CD14-positive monocyte (primary cell): ENCODE results near the gene POU2F2. TPM values are rescaled to one million over a fixed set of nuclear protein-coding genes. Genes with fewer than 3 reads are reported as not detected.

ENCODE experiments used
- DNase-seq, 3 donors: peaks; one replicate each; pipeline ENCODE4 v3.0.0-alpha.2; 2011 to 2022
- H2AFZ ChIP-seq: 2 replicates; pipeline ENCODE4 v1.6.0; 2012; ENCODE audit warnings: mild to moderate bottlenecking, low read depth, low read length, inconsistent platforms; ENCODE audit not compliant: insufficient read depth, poor library complexity, severe bottlenecking
- H3K27ac ChIP-seq, 2 donors: 1 replicate in 1 of 2; 2 replicates in 1 of 2; pipeline ENCODE4 v1.5.1; 2012 to 2013; ENCODE audit warnings: low read length in 2 of 2, control low read depth in 1 of 2, inconsistent platforms in 1 of 2, low read depth in 1 of 2, mild to moderate bottlenecking in 1 of 2
- H3K27me3 ChIP-seq, 2 donors: one replicate each; pipeline versions ENCODE4 v1.6.0 to v1.6.1; 2011 to 2013; ENCODE audit warnings: low read length in 2 of 2; ENCODE audit not compliant: control insufficient read depth in 2 of 2, insufficient read depth in 2 of 2
- H3K36me3 ChIP-seq, 2 donors: replicated peaks in 1 of 2; 1 replicate in 1 of 2; 2 replicates in 1 of 2; pipeline versions ENCODE4 v1.5.1 to v1.6.1; 2012 to 2013; ENCODE audit warnings: low read length in 2 of 2, control low read depth in 1 of 2, inconsistent platforms in 1 of 2, mild to moderate bottlenecking in 1 of 2; ENCODE audit not compliant: insufficient read depth in 2 of 2, control insufficient read depth in 1 of 2
- H3K4me1 ChIP-seq, 2 donors: 1 replicate in 1 of 2; 2 replicates in 1 of 2; pipeline versions ENCODE4 v1.5.1 to v1.6.1; 2012 to 2013; ENCODE audit warnings: low read length in 2 of 2, control low read depth in 1 of 2, inconsistent platforms in 1 of 2, mild to moderate bottlenecking in 1 of 2, moderate library complexity in 1 of 2; ENCODE audit not compliant: insufficient read depth in 2 of 2, control insufficient read depth in 1 of 2
- H3K4me2 ChIP-seq: replicated peaks from 2 replicates; pipeline ENCODE3; 2012; ENCODE audit warnings: low read length, moderate library complexity, mild to moderate bottlenecking; ENCODE audit not compliant: poor library complexity, severe bottlenecking; ENCODE audit errors: extremely low read depth
- H3K4me3 ChIP-seq, 3 experiments: fragments of 200-600 bp in 1 of 3; sonication (generic) in 1 of 3; replicated peaks in 1 of 3; 1 replicate in 2 of 3; 2 replicates in 1 of 3; pipeline ENCODE4 v1.5.1; 2011 to 2013; ENCODE audit warnings: low read length in 3 of 3, mild to moderate bottlenecking in 3 of 3, control low read depth in 2 of 3, low read depth in 2 of 3, inconsistent platforms in 1 of 3, moderate library complexity in 1 of 3
- H3K79me2 ChIP-seq: 2 replicates; pipeline ENCODE4 v1.6.0; 2012; ENCODE audit warnings: mild to moderate bottlenecking, control low read depth, inconsistent platforms, low read length, moderate library complexity; ENCODE audit not compliant: insufficient read depth
- H3K9ac ChIP-seq: 2 replicates; pipeline ENCODE4 v1.6.0; 2017; ENCODE audit warnings: low read length, mild to moderate bottlenecking; ENCODE audit not compliant: insufficient read depth, poor library complexity, severe bottlenecking
- H3K9me3 ChIP-seq, 2 donors: replicated peaks in 1 of 2; 1 replicate in 1 of 2; 2 replicates in 1 of 2; pipeline versions ENCODE4 v1.5.1 to v1.6.1; 2012 to 2013; ENCODE audit warnings: low read length in 2 of 2, control low read depth in 1 of 2; ENCODE audit not compliant: control insufficient read depth in 1 of 2, insufficient read depth in 1 of 2
- H4K20me1 ChIP-seq: 2 replicates; pipeline ENCODE4 v1.6.0; 2012; ENCODE audit warnings: mild to moderate bottlenecking, low read length, control low read depth, moderate library complexity; ENCODE audit not compliant: insufficient read depth
- H3K27ac Mint-ChIP-seq, 7 donors: one replicate each; pipeline ENCODE4 v1.8.0; 2020; ENCODE audit warnings: mild to moderate bottlenecking in 7 of 7, mixed read lengths in 7 of 7, moderate library complexity in 6 of 7, inconsistent platforms in 2 of 7
- H3K27me3 Mint-ChIP-seq, 3 donors: one replicate each; pipeline ENCODE4 v1.8.0; 2021 to 2022; ENCODE audit warnings: low read depth in 3 of 3, mild to moderate bottlenecking in 3 of 3, mixed read lengths in 3 of 3, moderate library complexity in 3 of 3, inconsistent platforms in 1 of 3
- H3K36me3 Mint-ChIP-seq, 2 donors: one replicate each; pipeline ENCODE4 v1.8.0; 2020; ENCODE audit warnings: mixed read lengths in 2 of 2, inconsistent platforms in 1 of 2, mild to moderate bottlenecking in 1 of 2
- H3K4me1 Mint-ChIP-seq: one replicate; pipeline ENCODE4 v1.8.0; 2020; ENCODE audit warnings: mild to moderate bottlenecking, mixed read lengths
- H3K4me3 Mint-ChIP-seq, 2 donors: one replicate each; pipeline ENCODE4 v1.8.0; 2020; ENCODE audit warnings: mild to moderate bottlenecking in 2 of 2, mixed read lengths in 2 of 2, moderate library complexity in 1 of 2
- H3K9me3 Mint-ChIP-seq, 7 donors: one replicate each; pipeline ENCODE4 v1.8.0; 2020 to 2022; ENCODE audit warnings: mixed read lengths in 7 of 7, mild to moderate bottlenecking in 6 of 7, moderate library complexity in 6 of 7, inconsistent platforms in 2 of 7
- WGBS: methylation state at CpG from one replicate; pipeline ENCODE4 v1.1.5; 2013; ENCODE audit warnings: missing lambda C conversion rate; ENCODE audit not compliant: insufficient coverage; 5-methylcytosine and 5-hydroxymethylcytosine counted together
- intact Hi-C, 2 donors: fragments of 100-400 bp; cut with micrococcal nuclease; formaldehyde crosslinking; loops; one replicate each; pipeline versions ENCODE4 v1.15.0 to v1.15.1; 2023
- polyA plus RNA-seq, 3 donors: library from polyadenylated mRNA; depleted of rRNA in 1 of 3; unstranded in 2 of 3; stranded (reverse) in 1 of 3; fragments of 300-500 nt in 2 of 3; fragments of >200 nt in 1 of 3; fragmentation: Illumina TruSeq in 2 of 3; gene quantifications; 1 replicate in 2 of 3; 2 replicates in 1 of 3; pipeline ENCODE4 v1.2.3, GENCODE V29; 2012 to 2021
- TF ChIP-seq, protein P1 (sequence below): fragments of 200-600 bp; IDR thresholded peaks from one replicate; pipeline ENCODE4 v1.8.0; 2022; ENCODE audit warnings: antibody characterized with exemption, mild to moderate bottlenecking

Gene POU2F2
- polyA plus RNA-seq, 3 donors = 20.0 to 147 (median 28.2) TPM

DNA sequence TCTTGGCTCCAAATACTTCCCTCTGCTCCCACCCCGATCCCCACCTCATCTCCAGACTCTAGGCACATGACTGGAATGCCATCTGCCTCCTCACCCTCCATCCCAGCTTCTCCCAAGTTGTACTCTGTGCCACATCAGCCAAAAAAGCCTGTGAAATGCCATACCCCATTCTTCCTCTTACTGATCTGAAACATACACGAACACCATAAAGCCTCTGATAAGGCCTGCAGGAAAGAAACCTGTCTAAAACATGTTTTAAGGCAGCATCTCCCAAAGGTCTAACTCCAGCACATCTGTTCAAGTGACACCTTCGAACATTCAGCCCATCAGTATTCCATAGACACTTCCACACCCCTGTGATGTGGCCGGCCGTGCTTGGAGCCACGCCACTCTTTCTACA is 67.8 kb downstream of the POU2F2 start:
- 97% methylated on average over 6 of the region's 6 CpGs for WGBS
- no peaks in the 10 kb centered on the region for H3K9me3 Mint-ChIP-seq
- DNase-seq = no peak
- H2AFZ ChIP-seq = no peak overlapping the region
- H3K36me3 ChIP-seq = no peaks in the 10 kb centered on the region
- H3K27ac Mint-ChIP-seq = no peak overlapping the region
- intact Hi-C loops = no loop called here
- no peak overlapping the region for H3K4me3 ChIP-seq
- H3K4me3 Mint-ChIP-seq = no peak overlapping the region
- H3K27me3 Mint-ChIP-seq = no peaks in the 10 kb centered on the region
- no peak overlapping the region for H3K4me2 ChIP-seq
- H4K20me1 ChIP-seq = no peaks in the 10 kb centered on the region
- H3K4me1 Mint-ChIP-seq = no peaks in the 10 kb centered on the region
- H3K9ac ChIP-seq = no peak overlapping the region
- H3K27ac ChIP-seq = no peak overlapping the region
- H3K36me3 Mint-ChIP-seq = no peaks in the 10 kb centered on the region
- H3K27me3 ChIP-seq = peaks cover 0 to 13% of the 10 kb centered on the region in 2 donors
- peaks cover 8 to 9% of the 10 kb centered on the region in 2 donors for H3K4me1 ChIP-seq
- no peaks in the 10 kb centered on the region for H3K79me2 ChIP-seq
- H3K9me3 ChIP-seq = no peaks in the 10 kb centered on the region
- TF ChIP-seq, protein P1, sequence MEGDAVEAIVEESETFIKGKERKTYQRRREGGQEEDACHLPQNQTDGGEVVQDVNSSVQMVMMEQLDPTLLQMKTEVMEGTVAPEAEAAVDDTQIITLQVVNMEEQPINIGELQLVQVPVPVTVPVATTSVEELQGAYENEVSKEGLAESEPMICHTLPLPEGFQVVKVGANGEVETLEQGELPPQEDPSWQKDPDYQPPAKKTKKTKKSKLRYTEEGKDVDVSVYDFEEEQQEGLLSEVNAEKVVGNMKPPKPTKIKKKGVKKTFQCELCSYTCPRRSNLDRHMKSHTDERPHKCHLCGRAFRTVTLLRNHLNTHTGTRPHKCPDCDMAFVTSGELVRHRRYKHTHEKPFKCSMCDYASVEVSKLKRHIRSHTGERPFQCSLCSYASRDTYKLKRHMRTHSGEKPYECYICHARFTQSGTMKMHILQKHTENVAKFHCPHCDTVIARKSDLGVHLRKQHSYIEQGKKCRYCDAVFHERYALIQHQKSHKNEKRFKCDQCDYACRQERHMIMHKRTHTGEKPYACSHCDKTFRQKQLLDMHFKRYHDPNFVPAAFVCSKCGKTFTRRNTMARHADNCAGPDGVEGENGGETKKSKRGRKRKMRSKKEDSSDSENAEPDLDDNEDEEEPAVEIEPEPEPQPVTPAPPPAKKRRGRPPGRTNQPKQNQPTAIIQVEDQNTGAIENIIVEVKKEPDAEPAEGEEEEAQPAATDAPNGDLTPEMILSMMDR = no peak

DNA sequence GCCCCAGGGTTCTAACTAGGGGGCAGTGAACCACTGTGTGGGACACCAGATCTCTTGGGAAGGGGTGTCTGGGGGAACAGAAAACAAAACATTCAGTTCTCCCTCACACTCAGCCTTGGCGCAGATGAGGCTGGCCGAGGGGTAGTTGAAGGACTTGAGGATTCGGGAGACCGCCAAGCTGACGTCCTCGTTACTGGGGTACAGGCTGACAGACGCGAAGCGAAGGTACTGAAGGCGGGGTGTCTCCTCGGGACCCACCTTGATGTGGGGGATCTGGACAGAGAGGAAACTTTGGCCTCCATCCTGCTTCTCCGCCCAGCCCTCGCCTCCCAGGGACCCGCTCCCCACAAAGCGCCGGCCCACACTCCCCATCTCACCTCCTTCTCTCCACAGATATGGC is 69.9 kb downstream of the POU2F2 start:
- no peaks in the 10 kb centered on the region for H3K27me3 Mint-ChIP-seq
- no peaks in the 10 kb centered on the region for H3K4me1 Mint-ChIP-seq
- H3K4me3 Mint-ChIP-seq = no peak overlapping the region
- intact Hi-C loops = no loop called here
- H4K20me1 ChIP-seq = no peaks in the 10 kb centered on the region
- peaks cover 0 to 2% of the 10 kb centered on the region in 2 donors for H3K36me3 Mint-ChIP-seq
- no peaks in the 10 kb centered on the region for H3K9me3 ChIP-seq
- no peaks in the 10 kb centered on the region for H3K4me1 ChIP-seq
- H3K79me2 ChIP-seq = no peaks in the 10 kb centered on the region
- no peak for DNase-seq
- H3K4me2 ChIP-seq = no peak overlapping the region
- no peak overlapping the region for H3K4me3 ChIP-seq
- H3K27me3 ChIP-seq = no peaks in the 10 kb centered on the region
- TF ChIP-seq, protein P1 = no peak
- no peaks in the 10 kb centered on the region for H3K9me3 Mint-ChIP-seq
- no peak overlapping the region for H2AFZ ChIP-seq
- no peak overlapping the region for H3K9ac ChIP-seq
- H3K27ac Mint-ChIP-seq = no peak overlapping the region
- no peaks in the 10 kb centered on the region for H3K36me3 ChIP-seq
- H3K27ac ChIP-seq = no peak overlapping the region
- WGBS = 97% methylated on average over 13 of the region's 16 CpGs
